Posterior vena cava (tissue), 2 donors: ENCODE results near the gene DCDC2C. TPM values are rescaled to one million over a fixed set of nuclear protein-coding genes. Genes with fewer than 3 reads are reported as not detected.

Source experiments
- DNase-seq: peaks from one replicate; pipeline ENCODE4 v3.0.0-alpha.2; 2020; ENCODE audit warnings: low spot score
- intact Hi-C, 2 donors: fragments of 100-400 bp; cut with DNase I; formaldehyde crosslinking; loops; one replicate each; pipeline versions ENCODE4 v1.14.1 to v1.14.2; 2022 to 2023
- total RNA-seq, 2 donors: library from RNA; stranded (reverse); fragmentation: NEBNext Ultra II Directional; extraction: Animal tissue kit (Norgen Biotek cat#: 25700); gene quantifications; one replicate each; pipeline ENCODE4 v1.2.1, GENCODE V29; 2021
- donor health status: DM: yes; HTN: yes; CAD: no.
- donor health status: DM: yes; HTN: yes; CAD: no.

DCDC2C gene
- total RNA-seq, 2 donors from 2014 or later = not detected

GRCh38 chr2:3864943-3865865, 161.8 kb downstream of the DCDC2C start:
- no peak for DNase-seq
- intact Hi-C loops = no loop called here

- no peak for DNase-seq
- intact Hi-C loops = no loop called here
Measured at GRCh38 chr2:3867469-3867868, 164.1 kb downstream of the DCDC2C start.

- no peak for DNase-seq
- intact Hi-C loops = no loop called here
Measured at GRCh38 chr2:3868012-3868805, 164.8 kb downstream of the DCDC2C start.

GRCh38 chr2:3870222-3870621, 166.8 kb downstream of the DCDC2C start:
- DNase-seq = no peak
- intact Hi-C loops = no loop called here

- intact Hi-C loops = no loop called here
- DNase-seq = no peak
Measured at GRCh38 chr2:3871002-3871401, 167.6 kb downstream of the DCDC2C start.

GRCh38 chr2:3872451-3872850, 169.1 kb downstream of the DCDC2C start:
- intact Hi-C loops = no loop called here
- no peak for DNase-seq

- intact Hi-C loops = no loop called here
- DNase-seq = no peak
Measured at GRCh38 chr2:3873899-3874298, 170.5 kb downstream of the DCDC2C start.

GRCh38 chr2:3876221-3876620, 172.8 kb downstream of the DCDC2C start:
- DNase-seq = no peak
- intact Hi-C loops = no loop called here

- no peak for DNase-seq
- intact Hi-C loops = no loop called here
Measured at GRCh38 chr2:3876685-3877084, 173.3 kb downstream of the DCDC2C start.

- DNase-seq = peak; percentile 47
- intact Hi-C loops = no loop called here
Measured at GRCh38 chr2:3885629-3886628, 182.6 kb downstream of the DCDC2C start.

GRCh38 chr2:3895021-3895420, 191.6 kb downstream of the DCDC2C start:
- intact Hi-C loops = no loop called here
- DNase-seq = no peak

Other genes starting within 250 kb of the DCDC2C start
- 10 to 100 TPM; 29.5 to 43.2 TPM for gene ADI1, start 184.0 kb upstream of the DCDC2C start, total RNA-seq
- 10 to 100 TPM; 20.7 to 23.9 TPM for gene RNASEH1, start 145.2 kb upstream of the DCDC2C start, total RNA-seq
- gene RPS7, start 128.3 kb upstream of the DCDC2C start, total RNA-seq = 1,000 to 10,000 TPM; 1,084 to 1,219 TPM
- 1 to 10 TPM in 1 of 2 donors, under 1 TPM in 1; 0.71 to 3.8 TPM for gene COLEC11, start 108.5 kb upstream of the DCDC2C start, total RNA-seq
- gene ALLC, start 45.4 kb upstream of the DCDC2C start, total RNA-seq = not detected